Activated naive CD4-positive, alpha-beta T cell treated with Interleukin-2 at 50 U/mL for 16 hours (primary cell): ENCODE results near the gene FRY.

Source experiments
- DNase-seq: peaks from one replicate; pipeline ENCODE4 v3.0.0-alpha.2; 2020

Gene FRY

DNA sequence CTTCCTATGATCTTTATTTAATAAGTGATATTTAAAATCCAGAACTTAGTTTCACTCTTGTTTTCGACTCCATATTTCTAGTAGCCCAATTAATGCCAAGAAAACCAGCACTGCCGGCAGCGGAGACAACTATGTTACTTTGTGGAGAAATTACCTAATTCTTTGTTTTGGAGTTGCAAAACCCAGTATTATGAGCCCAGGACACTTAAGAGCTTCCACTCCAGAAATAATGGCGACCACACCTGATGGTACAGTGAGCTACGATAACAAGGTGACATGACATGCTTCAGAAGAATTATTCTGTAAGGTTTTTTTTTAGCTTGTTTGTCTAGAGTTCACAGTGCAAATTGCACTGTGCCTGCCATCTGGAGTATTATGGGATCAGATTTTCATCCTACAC is 147.2 kb downstream of the FRY start:
- DNase-seq: no peak

DNA sequence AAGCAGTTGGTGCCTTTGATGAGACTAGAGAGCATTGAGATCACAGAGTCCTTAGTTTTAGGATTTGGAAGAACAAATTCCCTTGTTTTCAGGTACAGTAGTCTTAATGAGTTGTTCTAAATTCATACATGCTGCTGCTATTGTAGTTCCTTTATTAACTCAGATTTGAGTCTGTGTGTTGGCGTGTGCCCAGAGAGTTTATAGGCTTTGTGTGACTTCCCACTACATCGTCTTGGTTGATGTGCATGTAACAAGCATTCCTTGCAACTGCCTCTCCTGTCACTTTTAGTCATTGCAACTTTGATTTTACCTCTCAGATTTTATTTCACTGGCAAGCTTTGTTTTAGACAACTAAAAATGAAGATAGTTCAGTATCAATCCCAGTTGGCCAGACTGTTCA is 148.1 kb downstream of the FRY start:
- no peak for DNase-seq

DNA sequence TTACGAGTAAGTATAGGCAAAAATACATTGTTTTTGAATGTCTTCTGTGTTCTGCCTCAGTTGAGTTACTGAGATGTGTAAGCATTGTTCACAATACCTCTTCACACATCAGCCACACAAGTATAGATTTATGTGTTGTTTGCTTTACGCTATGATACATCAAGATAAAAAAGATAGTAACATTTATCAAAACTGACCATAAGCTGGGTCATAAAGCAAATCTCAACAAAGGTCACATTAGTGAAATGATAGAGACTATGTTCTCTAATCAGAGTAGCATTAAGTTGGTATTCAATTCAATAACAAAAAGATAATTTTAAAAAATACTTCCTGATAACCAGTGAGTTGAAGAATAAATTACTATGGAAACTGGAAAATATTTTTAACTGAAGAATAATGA is 156.1 kb downstream of the FRY start:
- DNase-seq: no peak

DNA sequence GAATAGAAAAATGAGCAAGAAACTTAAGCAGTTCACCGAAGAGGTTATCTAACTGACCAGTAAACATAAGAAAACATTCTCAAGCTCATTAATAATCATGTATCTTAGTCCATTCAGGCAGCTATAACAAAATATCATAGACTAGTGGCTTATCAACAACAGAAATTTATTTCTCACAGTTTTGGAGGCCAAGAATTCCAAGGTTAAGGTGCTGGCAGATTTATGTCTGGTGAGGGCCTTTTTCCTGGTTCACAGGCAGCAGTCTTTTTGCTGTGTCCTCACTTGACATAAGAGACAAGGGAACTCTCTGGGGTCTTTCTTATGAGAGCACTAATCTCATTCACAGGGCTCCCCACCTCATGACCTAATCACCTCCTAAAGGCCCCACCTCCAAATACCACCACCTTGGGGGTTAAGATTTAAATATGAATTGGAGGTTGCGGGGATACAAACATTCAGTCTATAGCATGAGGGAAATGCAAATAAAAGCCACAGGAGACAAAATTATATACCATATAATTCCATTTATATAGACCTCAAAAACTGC is 160.0 kb downstream of the FRY start:
- no peak for DNase-seq

- no peak for DNase-seq
These were observed 164.1 kb downstream of the FRY start for GRCh38 chr13:32195713-32196112.

DNA sequence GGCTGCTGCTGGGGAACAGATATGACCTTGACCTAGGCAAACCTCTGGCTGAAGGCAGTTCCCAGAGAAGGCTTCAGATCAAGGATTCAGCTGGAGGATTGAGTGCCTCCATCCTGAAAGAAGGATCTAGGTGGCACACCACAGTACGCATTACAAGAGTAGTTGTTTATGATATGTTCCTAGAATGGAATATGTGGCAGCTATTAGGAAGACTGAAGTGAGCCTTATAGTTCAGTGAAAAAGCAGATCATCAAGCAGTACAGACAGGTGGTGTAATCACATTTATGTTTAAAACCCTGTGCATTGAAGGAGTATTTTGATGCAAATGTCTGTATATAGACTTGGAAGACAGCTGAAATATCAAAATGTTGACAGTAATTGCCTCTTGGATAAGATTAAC is 167.6 kb downstream of the FRY start:
- no peak for DNase-seq

DNA sequence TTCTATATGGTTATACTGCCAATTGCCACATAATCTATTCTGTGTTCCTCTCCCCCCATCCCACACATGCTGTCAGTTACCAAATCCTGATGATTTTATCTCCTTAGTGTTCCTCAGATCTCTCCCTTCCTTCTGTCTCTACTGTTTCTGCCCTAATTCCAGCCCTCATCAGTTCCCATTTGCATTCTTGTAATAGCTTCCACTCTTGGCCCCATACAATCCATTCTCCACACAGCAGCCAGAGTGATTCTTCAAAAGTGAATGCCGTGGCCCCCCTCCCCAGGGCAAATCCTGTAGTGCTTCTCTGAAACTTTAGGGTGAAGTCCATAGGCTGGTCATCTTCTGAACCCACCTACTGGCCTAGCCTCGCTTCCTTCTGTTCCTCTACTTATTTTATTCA is 169.2 kb downstream of the FRY start:
- no peak for DNase-seq

DNA sequence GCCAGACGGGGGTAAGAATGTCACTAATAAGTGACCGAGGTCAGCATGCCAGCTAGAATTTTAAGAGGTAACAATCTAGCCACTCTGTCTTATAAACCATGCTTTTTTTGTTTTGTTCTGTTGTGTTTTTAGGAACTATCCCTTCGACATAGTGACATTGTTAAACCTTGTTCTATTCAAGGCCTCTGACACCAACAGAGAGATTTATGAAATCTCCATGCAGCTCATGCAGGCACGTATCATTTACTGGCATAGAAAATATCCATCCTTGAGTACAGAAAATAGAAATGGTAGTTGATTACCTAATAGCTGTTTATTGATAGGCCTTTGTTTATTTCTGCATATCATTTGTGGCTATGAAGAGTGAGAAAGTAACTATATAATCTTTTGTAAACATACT is 170.2 kb downstream of the FRY start:
- no peak for DNase-seq

DNA sequence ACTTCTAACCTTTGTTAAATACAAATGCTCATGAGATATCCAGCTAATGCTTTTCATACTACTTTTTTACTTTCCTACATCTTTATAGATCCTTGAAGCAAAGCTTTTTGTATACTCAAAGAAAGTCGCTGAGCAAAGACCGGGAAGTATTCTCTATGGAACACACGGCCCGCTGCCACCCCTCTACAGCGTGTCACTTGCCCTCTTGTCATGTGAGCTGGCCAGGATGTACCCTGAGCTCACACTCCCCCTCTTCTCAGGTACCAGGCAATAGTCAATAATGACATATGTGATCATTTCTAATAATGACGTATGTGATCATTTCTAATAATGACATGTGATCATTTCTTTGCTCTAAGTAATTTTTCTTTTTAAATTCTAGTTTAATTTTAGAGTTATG is 170.7 kb downstream of the FRY start:
- no peak for DNase-seq

DNA sequence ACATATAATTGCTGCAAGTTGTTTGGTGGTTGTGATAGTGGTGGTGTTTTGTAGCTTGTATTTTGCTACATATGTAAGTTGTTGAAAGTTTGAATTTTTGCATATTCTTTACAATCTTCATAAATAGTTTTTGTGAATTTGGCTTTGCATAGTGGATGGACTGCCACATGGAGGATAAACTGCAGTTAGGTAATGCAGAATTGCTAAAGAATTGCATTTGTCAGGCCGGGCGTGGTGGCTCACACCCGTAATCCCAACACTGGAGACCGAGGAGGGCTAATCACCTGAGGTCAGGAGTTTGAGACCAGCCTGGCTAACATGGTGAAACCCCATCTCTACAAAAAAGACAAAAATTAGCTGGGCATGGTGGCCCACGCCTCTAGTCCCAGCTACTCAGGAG is 171.6 kb downstream of the FRY start:
- no peak for DNase-seq

- DNase-seq: no peak
These were observed 172.2 kb downstream of the FRY start for GRCh38 chr13:32203736-32204135.

DNA sequence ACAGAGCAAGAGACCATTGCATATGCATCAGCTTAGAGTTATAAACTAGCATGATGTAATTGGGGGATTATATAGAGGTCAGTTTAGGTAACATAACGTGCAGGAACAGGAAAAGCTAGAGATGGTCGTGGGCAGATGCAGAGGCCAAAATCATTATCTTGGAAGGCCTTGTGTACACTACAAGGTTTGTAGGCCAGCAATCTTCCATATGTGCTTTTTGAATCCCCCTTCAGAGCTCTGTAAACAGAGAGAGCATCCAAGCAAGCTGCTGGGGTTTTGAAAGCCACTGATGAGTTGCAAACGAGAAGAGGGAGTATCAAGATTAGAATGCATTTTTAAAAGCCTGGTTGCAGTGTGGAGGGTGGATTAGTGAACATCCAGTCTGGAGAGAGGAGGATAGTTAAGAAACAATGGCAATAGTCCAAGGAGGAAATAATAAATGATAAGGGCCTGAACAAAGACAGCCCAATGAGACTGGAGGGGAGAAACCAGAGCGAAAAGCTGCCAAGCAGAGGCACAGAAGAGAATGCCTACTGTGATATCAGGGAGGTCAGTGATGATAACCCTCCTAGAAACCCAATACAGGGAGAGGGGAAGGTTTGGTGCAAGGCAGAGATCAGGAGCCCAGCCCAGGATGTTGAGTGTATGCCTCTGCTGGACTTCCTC is 174.0 kb downstream of the FRY start:
- no peak for DNase-seq

GRCh38 chr13:32206097-32206740 is 174.6 kb downstream of the FRY start:
- DNase-seq: no peak

DNA sequence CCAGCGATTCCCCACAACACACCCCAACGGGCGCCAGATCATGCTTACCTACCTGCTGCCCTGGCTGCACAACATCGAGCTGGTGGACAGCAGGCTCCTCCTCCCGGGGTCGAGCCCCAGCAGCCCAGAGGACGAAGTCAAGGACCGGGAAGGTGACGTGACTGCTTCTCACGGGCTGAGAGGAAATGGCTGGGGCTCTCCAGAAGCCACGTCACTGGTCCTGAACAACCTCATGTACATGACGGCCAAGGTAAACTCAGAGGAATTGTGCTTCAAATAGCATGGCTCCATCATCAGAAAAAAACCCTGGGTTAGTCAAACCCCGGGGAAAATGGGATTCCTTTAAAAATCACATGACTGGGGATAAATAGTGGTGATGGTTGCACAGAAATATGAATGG is 177.3 kb downstream of the FRY start:
- no peak for DNase-seq

GRCh38 chr13:32209652-32210051 is 178.1 kb downstream of the FRY start:
- DNase-seq: no peak

GRCh38 chr13:32210101-32210500 is 178.5 kb downstream of the FRY start:
- no peak for DNase-seq

DNA sequence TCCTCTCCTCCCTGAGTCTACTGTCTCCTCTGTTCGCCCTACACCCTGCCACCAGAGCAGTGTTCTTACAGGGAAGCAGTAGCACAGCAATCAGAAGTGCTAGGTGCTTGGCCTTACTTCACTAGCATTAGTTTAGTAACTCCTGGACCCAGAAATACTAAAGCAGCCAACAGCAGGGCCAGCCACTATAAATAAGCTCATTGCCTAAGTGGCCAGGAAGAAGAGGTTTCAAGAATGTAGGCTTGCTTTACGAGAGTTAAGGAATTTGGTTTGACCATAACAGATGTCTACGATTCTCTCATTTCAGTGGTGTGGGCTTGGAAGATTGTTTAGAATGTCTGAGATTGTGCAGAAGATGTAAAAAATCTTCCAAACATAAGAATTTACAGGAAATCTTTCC is 180.2 kb downstream of the FRY start:
- no peak for DNase-seq

DNA sequence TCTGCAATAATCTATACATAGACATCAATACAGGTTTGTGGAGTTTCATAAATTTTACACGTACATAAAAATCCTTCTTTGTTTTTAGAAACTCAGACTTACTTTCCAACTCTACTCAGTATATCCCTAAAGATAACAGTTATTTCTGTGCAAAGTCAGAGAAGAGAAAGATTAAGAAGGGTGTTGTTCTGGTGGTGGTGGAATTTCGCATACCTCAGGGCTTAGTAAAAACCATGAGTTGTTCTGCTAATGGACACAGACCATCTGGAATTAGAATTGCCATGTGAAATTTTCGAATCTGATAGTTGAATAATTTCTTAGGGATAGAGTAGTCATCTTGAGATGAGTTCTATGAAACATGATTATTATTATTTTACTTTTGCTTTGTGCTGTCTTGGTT is 180.8 kb downstream of the FRY start:
- DNase-seq: no peak

GRCh38 chr13:32213626-32214025 is 182.1 kb downstream of the FRY start:
- DNase-seq: no peak

- DNase-seq: no peak
These were observed 182.5 kb downstream of the FRY start for GRCh38 chr13:32214071-32214470.

- no peak for DNase-seq
These were observed 184.7 kb downstream of the FRY start for GRCh38 chr13:32216281-32216680.

DNA sequence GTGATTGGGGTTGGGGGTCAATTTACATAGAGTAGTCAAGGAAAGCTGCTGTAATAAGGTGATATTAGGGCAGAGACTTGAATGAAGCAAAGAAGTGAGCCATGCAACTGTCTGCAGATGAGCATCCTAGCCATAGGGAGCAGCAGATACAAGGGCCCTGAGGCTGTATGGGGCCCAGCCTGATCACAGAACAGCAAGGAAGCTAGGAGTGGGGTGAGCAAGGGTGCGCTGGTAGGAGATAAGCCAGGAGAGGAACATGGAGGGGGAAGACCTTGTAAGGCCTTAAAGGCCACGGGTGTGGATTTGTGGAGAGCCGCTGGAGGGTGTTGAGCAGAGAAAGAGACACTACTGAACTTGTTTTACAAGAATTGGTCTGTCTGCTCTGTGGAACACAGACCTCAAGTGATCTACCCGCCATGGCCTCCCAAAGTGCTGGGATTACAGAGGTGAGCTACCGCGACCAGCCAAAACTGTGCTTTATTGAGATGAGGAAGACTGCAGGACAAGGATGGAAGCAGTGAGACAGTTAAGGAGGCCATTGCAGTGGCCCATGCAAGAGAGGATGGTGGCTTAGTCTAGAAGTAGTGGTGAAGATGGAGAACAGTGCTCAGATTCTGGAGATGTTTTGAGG is 190.6 kb downstream of the FRY start:
- no peak for DNase-seq

- no peak for DNase-seq
These were observed 193.3 kb downstream of the FRY start for GRCh38 chr13:32224916-32225315.

GRCh38 chr13:32225481-32225931 is 193.9 kb downstream of the FRY start:
- no peak for DNase-seq
